Neuron (in vitro differentiated cells): ENCODE results near the gene ESYT2.

ENCODE experiments used
- H2AFZ ChIP-seq: one replicate; pipeline ENCODE4 v1.6.1; 2013; ENCODE audit warnings: low read depth, mild to moderate bottlenecking, inconsistent platforms, low read length, moderate library complexity
- H3K27me3 ChIP-seq: one replicate; pipeline ENCODE4 v1.6.1; 2013; ENCODE audit warnings: low read length; ENCODE audit not compliant: insufficient read depth
- H3K36me3 ChIP-seq: one replicate; pipeline ENCODE4 v1.6.1; 2013; ENCODE audit warnings: low read length; ENCODE audit not compliant: insufficient read depth
- H3K4me1 ChIP-seq: one replicate; pipeline ENCODE4 v1.6.1; 2013; ENCODE audit warnings: low read length; ENCODE audit not compliant: insufficient read depth
- H3K4me3 ChIP-seq: 2 replicates; pipeline ENCODE4 v1.5.1; 2013; ENCODE audit warnings: mild to moderate bottlenecking, low read length, moderate library complexity
- H3K9me3 ChIP-seq: one replicate; pipeline ENCODE4 v1.6.1; 2013; ENCODE audit warnings: low read length

The ESYT2 gene

DNA sequence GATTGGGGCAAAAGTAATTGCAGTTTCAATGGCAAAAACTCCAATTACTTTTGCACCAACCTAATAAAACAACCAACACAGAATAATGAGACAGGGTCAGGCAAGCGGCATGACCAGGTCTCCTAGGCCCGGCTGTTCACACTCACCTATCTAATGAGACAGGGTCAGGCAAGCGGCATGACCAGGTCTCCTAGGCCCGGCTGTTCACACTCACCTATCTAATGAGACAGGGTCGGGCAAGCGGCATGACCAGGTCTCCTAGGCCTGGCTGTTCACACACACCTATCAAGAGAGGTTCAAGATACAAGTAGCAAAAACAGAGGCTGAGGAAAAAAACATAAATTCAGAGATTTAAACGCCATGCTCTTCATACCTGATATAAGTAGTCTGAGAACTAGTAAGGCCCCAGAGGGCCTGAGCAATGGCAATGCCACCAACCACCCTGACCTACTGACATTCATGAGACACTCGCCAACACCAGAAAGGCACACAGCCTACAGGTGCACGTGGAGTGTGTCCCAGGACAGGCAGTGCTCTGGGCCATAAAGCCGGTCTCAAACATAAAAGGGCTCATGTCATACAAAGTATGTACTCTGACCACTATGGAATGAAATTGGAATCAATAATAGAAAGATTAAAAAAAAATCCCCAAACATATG, 84.1 kb downstream of the ESYT2 start:
- H3K4me3 ChIP-seq, result no peak overlapping the region
- H2AFZ ChIP-seq, result no peak overlapping the region
- H3K36me3 ChIP-seq, result peaks cover 36% of the 10 kb centered on the region
- H3K9me3 ChIP-seq, result no peaks in the 10 kb centered on the region
- H3K27me3 ChIP-seq, result no peaks in the 10 kb centered on the region
- H3K4me1 ChIP-seq, result no peaks in the 10 kb centered on the region

DNA sequence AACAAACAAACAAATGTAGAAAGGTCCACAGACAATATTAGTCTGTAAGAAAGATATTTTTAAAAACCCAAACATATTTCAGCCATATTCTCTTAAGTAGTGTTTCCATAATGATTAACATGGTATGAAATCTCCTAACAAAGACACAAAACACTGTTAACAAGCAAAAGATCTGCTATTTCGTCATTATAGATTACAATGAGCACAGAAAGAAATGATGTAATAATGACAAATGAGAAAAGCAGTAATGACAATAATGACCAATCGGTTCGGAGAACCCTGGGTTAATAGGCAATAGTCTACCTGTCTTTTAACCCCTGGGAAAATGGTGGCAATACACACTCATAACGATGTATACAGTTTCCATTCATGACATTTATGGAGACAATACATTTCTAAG, 85.2 kb downstream of the ESYT2 start:
- Histone ChIP-seq H3K4me3 (no peak overlapping the region), H2AFZ (no peak overlapping the region), H3K36me3 (peaks cover 42% of the 10 kb centered on the region), H3K27me3 (no peaks in the 10 kb centered on the region), H3K4me1 (no peaks in the 10 kb centered on the region), H3K9me3 (no peaks in the 10 kb centered on the region)

DNA sequence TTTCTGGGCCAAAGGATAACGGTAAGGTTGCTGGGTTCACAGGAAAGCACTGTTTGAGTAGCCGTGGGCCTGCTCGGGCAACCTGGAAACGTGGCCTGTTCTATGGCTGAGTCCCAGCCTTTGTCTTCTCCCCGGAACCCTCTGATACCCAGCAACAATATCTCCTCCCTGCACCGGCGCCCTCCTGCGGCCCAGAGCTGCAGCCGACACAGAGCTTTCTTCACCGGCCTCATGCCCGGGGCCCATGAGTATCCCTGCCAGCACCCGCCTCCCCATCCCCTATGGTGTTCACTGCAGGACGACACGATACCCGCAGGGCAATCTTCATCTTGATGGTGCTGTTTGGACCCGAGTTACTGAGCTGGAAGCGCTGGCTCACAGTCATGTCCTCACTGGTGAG, 86.1 kb downstream of the ESYT2 start:
- Histone ChIP-seq H3K4me3 (no peak overlapping the region), H3K27me3 (no peaks in the 10 kb centered on the region), H3K36me3 (peaks cover 44% of the 10 kb centered on the region), H3K9me3 (no peaks in the 10 kb centered on the region), H2AFZ (no peak overlapping the region), H3K4me1 (no peaks in the 10 kb centered on the region)

DNA sequence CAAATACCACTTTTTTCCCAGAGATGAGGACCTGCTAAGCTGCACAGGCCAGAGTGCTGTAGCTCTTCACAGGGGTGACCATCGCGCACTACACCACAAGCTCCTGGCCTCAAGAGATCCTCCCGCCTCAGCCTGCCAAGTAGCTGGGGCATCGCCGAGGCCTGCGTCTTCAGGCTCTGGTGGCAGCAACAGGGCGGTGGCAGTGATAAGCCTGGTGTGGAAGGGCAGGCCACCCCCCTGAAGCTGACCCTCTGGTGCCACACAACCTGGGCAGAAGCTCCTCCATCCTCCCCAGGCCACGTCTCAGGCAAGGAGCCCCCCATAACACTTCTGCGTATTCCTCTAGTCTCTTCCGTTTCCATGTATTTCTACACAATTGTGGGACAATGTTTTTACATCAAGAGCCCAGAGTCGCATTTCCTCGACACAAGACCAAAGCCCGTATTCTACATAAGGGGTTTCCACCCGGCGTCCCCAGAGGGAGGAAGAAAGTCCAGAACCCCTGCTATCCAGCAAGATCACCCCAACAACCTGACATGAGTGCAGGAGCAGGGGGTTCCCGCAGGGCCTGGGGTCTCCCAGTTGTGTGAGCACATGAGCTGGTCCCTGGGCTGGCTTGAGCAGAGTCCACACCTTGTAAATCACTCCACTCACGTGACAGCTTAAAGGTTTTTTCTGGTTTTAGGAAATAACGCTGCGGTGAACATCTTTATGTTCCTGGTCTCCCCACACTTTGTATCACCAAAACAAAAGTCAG, 87.1 kb downstream of the ESYT2 start:
- Histone ChIP-seq H3K27me3 (no peaks in the 10 kb centered on the region), H3K9me3 (no peaks in the 10 kb centered on the region), H3K36me3 (peaks cover 44% of the 10 kb centered on the region), H3K4me3 (no peak overlapping the region), H3K4me1 (no peaks in the 10 kb centered on the region), H2AFZ (no peak overlapping the region)

DNA sequence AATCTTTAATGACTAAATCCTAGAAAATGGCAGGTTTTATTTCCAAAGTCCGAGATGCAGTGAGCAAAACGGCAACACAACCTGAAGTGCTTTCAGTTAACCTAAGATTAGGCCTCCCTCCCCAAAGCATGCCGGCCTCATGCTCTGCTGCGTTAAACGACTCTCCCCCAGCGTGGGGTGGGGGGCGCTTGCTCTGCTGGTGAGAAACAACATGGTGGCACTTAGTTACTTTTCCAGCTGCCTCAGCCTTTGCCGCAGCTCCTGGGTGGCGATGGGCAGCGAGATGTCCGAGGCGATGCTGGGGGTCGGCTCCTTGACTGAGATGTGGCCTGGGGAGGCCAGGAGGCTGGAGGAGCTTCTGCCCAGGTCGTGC, 88.0 kb downstream of the ESYT2 start:
- no peak overlapping the region for H3K4me3 ChIP-seq
- H3K27me3 ChIP-seq, result no peaks in the 10 kb centered on the region
- peaks cover 48% of the 10 kb centered on the region for H3K36me3 ChIP-seq
- H2AFZ ChIP-seq, result no peak overlapping the region
- H3K9me3 ChIP-seq, result no peaks in the 10 kb centered on the region
- no peaks in the 10 kb centered on the region for H3K4me1 ChIP-seq

DNA sequence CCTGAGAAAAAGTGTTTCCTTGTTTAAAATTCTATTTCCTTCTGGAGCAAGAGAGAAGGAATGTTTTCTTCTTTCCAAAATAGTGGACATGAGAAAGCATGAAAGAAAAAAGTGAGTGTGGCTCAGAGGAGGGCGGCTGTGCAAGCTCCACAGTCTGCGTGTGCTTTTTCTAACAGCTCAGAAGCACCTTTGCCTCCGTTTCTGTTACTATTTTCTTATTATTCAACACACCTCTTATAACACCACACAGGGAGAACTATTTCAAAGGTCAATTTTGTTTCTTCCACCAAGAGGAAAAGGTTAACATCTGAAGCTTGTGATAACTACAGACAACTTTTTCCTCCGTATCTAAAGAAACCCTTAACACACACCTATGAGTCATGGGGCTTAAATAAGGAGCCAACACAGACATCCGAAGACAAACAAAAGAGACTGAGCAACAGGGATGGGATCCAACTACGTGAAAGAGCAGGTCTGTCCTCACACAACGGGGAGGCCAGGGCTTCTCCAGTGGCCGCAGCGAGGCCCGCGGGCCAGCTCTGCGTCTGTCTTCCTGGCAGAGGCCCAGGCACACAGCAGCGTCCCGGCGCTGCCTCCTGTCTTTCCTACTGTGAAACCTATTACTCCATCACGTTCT, 88.5 kb downstream of the ESYT2 start:
- Histone ChIP-seq H3K9me3 (no peaks in the 10 kb centered on the region), H3K36me3 (peaks cover 48% of the 10 kb centered on the region), H3K4me1 (no peaks in the 10 kb centered on the region), H3K4me3 (no peak overlapping the region), H3K27me3 (no peaks in the 10 kb centered on the region), H2AFZ (no peak overlapping the region)

DNA sequence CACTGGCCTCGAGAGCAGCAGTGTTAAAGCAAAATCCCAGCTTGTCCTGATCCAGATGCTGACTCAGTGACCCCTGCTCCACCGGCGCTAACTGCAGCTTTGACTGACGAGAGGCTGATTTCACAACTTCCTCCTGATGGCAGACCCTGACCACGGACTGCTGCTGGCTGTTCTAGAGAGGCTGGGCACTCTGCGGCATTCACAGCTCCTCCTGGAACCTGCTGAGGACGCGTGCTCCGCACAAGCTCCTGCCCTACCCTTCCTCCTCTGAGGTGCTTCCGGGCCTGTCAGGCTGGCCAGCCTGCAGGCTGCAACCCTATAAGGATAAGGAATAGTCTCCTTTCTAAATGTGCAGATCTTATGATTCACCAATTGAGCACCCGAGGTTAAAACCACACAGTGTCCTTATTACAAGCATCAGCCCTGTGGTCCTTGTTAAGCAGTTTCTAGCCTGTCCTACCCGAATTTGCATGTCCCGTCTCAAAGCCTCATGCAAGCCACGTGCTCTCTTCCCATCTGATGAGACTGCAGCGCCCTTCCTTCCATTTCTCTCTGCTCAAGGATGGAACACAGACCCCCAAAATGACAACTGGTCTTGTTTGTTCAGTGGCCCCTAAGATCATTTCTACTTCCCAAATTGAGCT, 89.2 kb downstream of the ESYT2 start:
- H2AFZ ChIP-seq, result no peak overlapping the region
- H3K4me3 ChIP-seq, result no peak overlapping the region
- H3K36me3 ChIP-seq, result peaks cover 46% of the 10 kb centered on the region

DNA sequence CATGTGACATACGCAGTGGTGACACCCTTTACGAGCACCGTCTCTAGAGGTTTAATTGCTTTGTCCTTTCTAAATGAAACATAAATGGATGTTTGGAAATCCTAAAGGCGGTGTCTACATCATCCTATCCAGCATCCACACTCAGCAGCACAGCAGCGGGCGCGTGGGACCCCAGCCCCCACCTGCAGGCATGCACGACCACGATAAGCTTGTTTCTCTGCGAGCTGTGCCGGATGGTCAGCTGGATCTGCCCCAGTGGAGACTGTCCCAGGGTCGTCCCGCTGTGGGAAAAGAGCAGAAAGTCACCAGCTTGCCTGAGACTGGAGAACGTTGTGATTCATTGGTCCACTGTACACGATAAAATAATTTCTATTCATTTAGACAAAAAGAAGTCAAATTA, 90.5 kb downstream of the ESYT2 start:
- H3K36me3 ChIP-seq, result peaks cover 50% of the 10 kb centered on the region
- no peaks in the 10 kb centered on the region for H3K27me3 ChIP-seq

More for the DNA sequence above, 89.2 kb downstream of the ESYT2 start:
- H3K27me3 ChIP-seq, result no peaks in the 10 kb centered on the region
- no peaks in the 10 kb centered on the region for H3K9me3 ChIP-seq
- H3K4me1 ChIP-seq, result no peaks in the 10 kb centered on the region

DNA sequence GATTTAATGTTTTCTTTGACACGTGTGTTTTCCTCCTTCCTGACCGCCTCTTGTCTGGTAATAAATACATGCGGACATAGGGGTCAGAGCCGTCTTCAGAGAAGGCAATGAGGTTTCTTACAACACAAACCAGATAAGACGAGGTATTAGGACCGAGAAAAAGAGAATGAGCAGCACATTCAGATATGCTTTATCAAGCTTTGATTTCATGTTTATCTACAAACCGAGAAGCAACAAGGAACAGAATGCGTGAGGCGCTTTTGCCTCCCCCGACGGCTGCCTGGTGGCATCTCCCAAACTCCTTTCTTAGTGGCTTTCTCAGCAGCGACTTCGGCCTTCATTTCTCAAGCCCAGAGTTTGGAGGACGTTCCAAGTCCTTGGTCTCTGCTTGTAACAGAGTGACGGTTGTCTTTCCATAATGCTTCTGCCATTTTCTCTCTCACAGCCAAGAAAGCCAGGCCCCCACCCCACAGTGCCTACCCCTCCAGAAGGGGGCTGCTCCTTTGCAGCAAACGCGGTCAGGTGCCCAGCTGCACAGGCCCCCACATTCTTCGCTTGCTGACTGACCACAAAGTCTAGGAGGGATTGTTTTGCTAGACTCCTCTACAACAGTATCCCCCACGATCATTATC, 92.1 kb downstream of the ESYT2 start:
- Histone ChIP-seq H3K4me1 (no peaks in the 10 kb centered on the region), H3K27me3 (no peaks in the 10 kb centered on the region), H2AFZ (no peak overlapping the region), H3K9me3 (peaks cover 2% of the 10 kb centered on the region), H3K36me3 (peaks cover 40% of the 10 kb centered on the region), H3K4me3 (no peak overlapping the region)

More for the DNA sequence above, 90.5 kb downstream of the ESYT2 start:
- Histone ChIP-seq H3K4me3 (no peak overlapping the region), H3K4me1 (no peaks in the 10 kb centered on the region), H3K9me3 (peaks cover 2% of the 10 kb centered on the region), H2AFZ (no peak overlapping the region)

DNA sequence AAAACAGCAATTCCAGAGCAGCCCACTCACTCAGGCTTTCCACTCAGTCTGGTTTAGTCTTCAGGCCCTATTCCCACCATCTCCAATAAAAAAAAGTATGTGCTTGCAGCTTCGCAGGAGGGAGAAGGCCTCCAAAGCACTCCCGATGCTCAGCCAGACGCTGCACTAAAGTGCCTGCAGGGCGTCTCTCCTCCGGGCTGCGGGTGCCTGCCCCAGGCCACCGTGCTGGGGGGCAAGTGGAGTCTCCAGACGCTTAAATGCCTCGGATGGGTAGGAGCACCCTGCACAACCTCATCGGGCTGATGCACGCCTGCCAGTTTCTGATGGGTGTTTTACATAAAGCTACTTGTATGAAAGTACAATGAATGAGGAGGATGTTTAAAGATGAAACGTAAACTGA, 93.4 kb downstream of the ESYT2 start:
- Histone ChIP-seq H3K4me3 (no peak overlapping the region), H3K9me3 (peaks cover 2% of the 10 kb centered on the region), H3K36me3 (peaks cover 29% of the 10 kb centered on the region), H3K27me3 (no peaks in the 10 kb centered on the region), H3K4me1 (peaks cover 1% of the 10 kb centered on the region), H2AFZ (no peak overlapping the region)

DNA sequence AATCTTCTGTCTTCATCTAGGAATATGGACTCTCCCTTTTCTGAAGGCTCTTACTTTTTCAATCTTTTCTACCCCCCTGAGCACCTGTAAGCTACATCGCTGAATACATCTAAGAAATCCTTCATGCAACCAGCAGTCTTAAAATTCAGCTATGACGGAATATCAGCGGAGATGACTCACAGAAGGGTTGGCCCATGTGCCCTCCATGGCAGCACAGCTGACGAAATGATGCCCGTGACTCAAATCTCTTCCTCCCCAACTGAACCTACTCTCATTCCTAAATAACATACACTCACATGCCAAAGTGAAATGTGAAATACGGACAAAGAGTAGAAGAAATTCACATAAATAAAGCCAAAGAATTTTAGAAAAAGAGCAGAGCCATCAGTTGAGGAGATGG, 94.4 kb downstream of the ESYT2 start:
- Histone ChIP-seq H2AFZ (no peak overlapping the region), H3K9me3 (peaks cover 2% of the 10 kb centered on the region), H3K36me3 (peaks cover 19% of the 10 kb centered on the region), H3K4me3 (no peak overlapping the region), H3K4me1 (peaks cover 8% of the 10 kb centered on the region), H3K27me3 (no peaks in the 10 kb centered on the region)

DNA sequence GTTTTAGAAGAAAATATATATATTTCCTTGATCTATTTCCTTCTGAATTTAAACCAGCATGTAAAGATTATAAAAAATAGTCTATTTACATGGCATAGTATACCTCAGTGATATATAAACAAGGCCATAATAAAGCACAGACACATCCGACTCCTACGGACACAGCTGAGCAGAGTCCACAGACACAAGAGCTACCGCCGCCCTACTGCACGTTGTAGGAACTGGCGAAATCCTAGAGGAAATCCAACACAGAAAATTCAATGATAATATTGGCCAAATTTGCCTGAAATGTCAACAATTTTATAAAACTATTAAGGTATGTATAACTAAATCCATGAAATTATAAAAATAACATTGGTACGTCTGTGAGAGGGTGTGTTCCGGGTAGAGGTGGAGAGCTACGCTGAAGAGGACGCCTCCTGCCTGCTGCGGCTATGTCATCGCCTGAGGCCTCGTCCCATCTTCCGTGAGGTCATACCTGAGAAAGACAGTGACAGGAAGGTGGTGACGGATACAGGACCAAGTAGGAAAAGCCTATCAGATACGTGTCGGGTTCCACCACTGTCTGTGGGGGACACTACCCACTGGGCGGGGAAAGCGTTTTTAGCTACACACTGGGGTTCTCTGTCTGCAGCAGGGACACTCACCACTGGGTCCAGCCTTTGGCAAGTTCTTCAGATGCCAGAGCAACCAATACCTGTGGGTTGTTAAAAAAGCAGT, 95.4 kb downstream of the ESYT2 start:
- H3K9me3 ChIP-seq, result peaks cover 2% of the 10 kb centered on the region
- peaks cover 15% of the 10 kb centered on the region for H3K36me3 ChIP-seq
- no peaks in the 10 kb centered on the region for H3K27me3 ChIP-seq
- H3K4me1 ChIP-seq, result peaks cover 8% of the 10 kb centered on the region
- no peak overlapping the region for H3K4me3 ChIP-seq
- no peak overlapping the region for H2AFZ ChIP-seq
